HCT116 (cell line): ENCODE data around the gene CERS4. TPM values are rescaled to one million over a fixed set of nuclear protein-coding genes. Genes with fewer than 3 reads are reported as not detected.
A peak's percentile ranks its signal among the peaks of the same experiment; 100 is the strongest.

Experiments used
- ATAC-seq: fragments of 200-7000 bp; cut with Tn5 transposase; 2 replicates; pipeline ENCODE4 v1.9.1; 2020; ENCODE audit warnings: mild to moderate bottlenecking, moderate library complexity
- Bru-seq: library from RNA; stranded (reverse); fragments of 400-500 nt; gene quantifications from one replicate; lab custom pipeline; 2021; lab: Mats Ljungman, UMichigan
- BruChase-seq, 2 experiments: library from RNA; stranded (reverse); fragments of 400-500 nt; gene quantifications; one replicate each; lab custom pipeline; 2021; lab: Mats Ljungman, UMichigan
- BruUV-seq: library from RNA; stranded (reverse); fragments of 400-500 nt; replicated peaks from 2 replicates; lab custom pipeline; 2021; lab: Mats Ljungman, UMichigan
- CTCF ChIA-PET: fragments of 300-600 bp; sonication (Branson Sonifier 250); formaldehyde crosslinking; loops from one replicate; lab custom pipeline; 2021; ENCODE audit warnings: antibody characterized with exemption; lab: Charles Lee
- POLR2A ChIA-PET: fragments of 300-600, 350-600 bp; sonication (Branson Sonifier 250); formaldehyde crosslinking; loops from one replicate; lab custom pipeline; 2021; ENCODE audit warnings: antibody characterized with exemption; lab: Charles Lee
- RAD21 ChIA-PET, 2 experiments: fragments of 300-600 bp; sonication (Branson Sonifier 250); formaldehyde crosslinking; loops; one replicate each; lab custom pipeline; 2023; ENCODE audit warnings: low total read pairs in 2 of 2; ENCODE audit not compliant: uncharacterized antibody in 2 of 2, unreplicated experiment in 2 of 2, low non-redundant PET in 1 of 2; lab: Charles Lee
- DNase-seq: peaks from one replicate; pipeline ENCODE4 v3.0.0-alpha.2; 2010; ENCODE audit warnings: low read depth, low spot score
- H2AFZ ChIP-seq: fragments of 200-600 bp; shearing (Covaris generic), sonication (generic); 2 replicates; pipeline ENCODE4 v1.6.1; 2017; ENCODE audit warnings: low read depth, mixed run types, mixed read lengths, antibody characterized with exemption, low read length; ENCODE audit not compliant: poor library complexity, severe bottlenecking
- H3K27ac ChIP-seq: 2 replicates; pipeline ENCODE4 v1.5.1; 2012; ENCODE audit warnings: low read depth, low read length
- H3K27me3 ChIP-seq: fragments of 200-600 bp; sonication (generic); 2 replicates; pipeline ENCODE4 v1.6.1; 2016; ENCODE audit warnings: mixed run types, low read length, mixed read lengths; ENCODE audit not compliant: insufficient read depth
- H3K36me3 ChIP-seq, 2 experiments: fragments of 200-500 bp in 1 of 2; fragments of 200-600 bp in 1 of 2; sonication (Bioruptor generic) in 1 of 2; sonication (generic) in 1 of 2; 2 replicates each; pipeline versions ENCODE4 v1.5.1 to v1.6.1; 2014 to 2016; ENCODE audit warnings: low read length in 2 of 2, inconsistent platforms in 1 of 2, mixed read lengths in 1 of 2, mixed run types in 1 of 2; ENCODE audit not compliant: insufficient read depth in 2 of 2, control insufficient read depth in 1 of 2
- H3K4me1 ChIP-seq, 2 experiments: fragments of 200-600 bp in 1 of 2; sonication (generic) in 1 of 2; 2 replicates each; pipeline versions ENCODE4 v1.5.1 to v1.6.1; 2012 to 2017; ENCODE audit warnings: low read length in 2 of 2, inconsistent platforms in 1 of 2, mild to moderate bottlenecking in 1 of 2, mixed read lengths in 1 of 2, mixed run types in 1 of 2, moderate library complexity in 1 of 2; ENCODE audit not compliant: insufficient read depth in 2 of 2, control insufficient read depth in 1 of 2
- H3K4me2 ChIP-seq: fragments of 200-600 bp; sonication (generic); 2 replicates; pipeline ENCODE4 v1.6.1; 2017; ENCODE audit warnings: mixed run types, low read length, mixed read lengths
- H3K4me3 ChIP-seq, 2 experiments: fragments of 200-600 bp in 1 of 2; sonication (generic) in 1 of 2; replicated peaks in 1 of 2; 2 replicates each; pipeline ENCODE4 v1.5.1; 2011 to 2016; ENCODE audit warnings: low read length in 2 of 2, control low read depth in 1 of 2, low read depth in 1 of 2, mild to moderate bottlenecking in 1 of 2, mixed read lengths in 1 of 2, mixed run types in 1 of 2
- H3K79me2 ChIP-seq: fragments of 200-600 bp; sonication (generic); 2 replicates; pipeline ENCODE4 v1.6.1; 2017; ENCODE audit warnings: mild to moderate bottlenecking, mixed run types, low read length, moderate library complexity, mixed read lengths; ENCODE audit not compliant: insufficient read depth
- H3K9ac ChIP-seq: fragments of 200-600 bp; sonication (generic); 2 replicates; pipeline ENCODE4 v1.6.1; 2016; ENCODE audit warnings: low read length, mixed read lengths
- H3K9me2 ChIP-seq: fragments of 200-600 bp; sonication (generic), shearing (Covaris generic); 2 replicates; pipeline ENCODE4 v1.6.1; 2017; ENCODE audit warnings: mixed run types, mild to moderate bottlenecking, moderate library complexity; ENCODE audit not compliant: insufficient read depth
- H3K9me3 ChIP-seq, 2 experiments: fragments of 200-500 bp in 1 of 2; fragments of 200-600 bp in 1 of 2; sonication (Bioruptor generic) in 1 of 2; sonication (generic) in 1 of 2; 2 replicates each; pipeline ENCODE4 v1.6.1; 2014 to 2017; ENCODE audit warnings: low read length in 2 of 2, mixed read lengths in 2 of 2, inconsistent platforms in 1 of 2, low read depth in 1 of 2, mild to moderate bottlenecking in 1 of 2, mixed run types in 1 of 2, moderate library complexity in 1 of 2; ENCODE audit not compliant: control insufficient read depth in 1 of 2, insufficient read depth in 1 of 2
- H4K20me1 ChIP-seq: fragments of 200-600 bp; sonication (generic), shearing (Covaris generic); 2 replicates; pipeline ENCODE4 v1.6.1; 2017; ENCODE audit warnings: mixed run types, mild to moderate bottlenecking, moderate library complexity; ENCODE audit not compliant: insufficient read depth
- ELF1 ChIP-seq: IDR thresholded peaks from 2 replicates; pipeline ENCODE4 v1.6.1; 2012; ENCODE audit warnings: low read depth, borderline replicate concordance
- EZH2phosphoT487 ChIP-seq: fragments of 200-600 bp; IDR thresholded peaks from 2 replicates; pipeline ENCODE4 v1.6.1; 2018; ENCODE audit warnings: antibody characterized with exemption, borderline replicate concordance
- POLR2A ChIP-seq: IDR thresholded peaks from 2 replicates; pipeline ENCODE4 v1.7.0; 2011; ENCODE audit warnings: borderline replicate concordance; ENCODE audit not compliant: insufficient read depth, insufficient read length; ENCODE audit errors: extremely low read depth
- TCF7L2 ChIP-seq: IDR thresholded peaks from 2 replicates; pipeline ENCODE4 v1.7.0; 2011; ENCODE audit warnings: borderline replicate concordance, inconsistent platforms; ENCODE audit not compliant: insufficient read depth, insufficient read length; ENCODE audit errors: extremely low read depth
- intact Hi-C: fragments of 100-400 bp; cut with micrococcal nuclease; formaldehyde crosslinking; loops from 2 replicates; pipeline ENCODE4 v1.10.0; 2022
- long read RNA-seq: library from polyadenylated mRNA; unstranded; transcript quantifications from one replicate; pipeline ENCODE4 v2.0.0, GENCODE V29; 2021; ENCODE audit not compliant: unreplicated experiment
- polyA plus RNA-seq: library from polyadenylated mRNA; unstranded; fragments of >200 nt; gene quantifications from 2 replicates; pipeline ENCODE4 v1.2.1, GENCODE V29; 2012; ENCODE audit warnings: missing spikeins
- total RNA-seq: library from RNA; stranded (reverse); gene quantifications from one replicate; pipeline ENCODE4 v1.2.1, GENCODE V29; 2021; ENCODE audit not compliant: unreplicated experiment

Gene CERS4
- total RNA-seq (26.0 TPM), Bru-seq, nascent RNA (percentile 55 among the genes with signal in this experiment), BruChase-seq, experiment 1, labeled RNA remaining after a 6-hour chase (percentile 56 among the genes with signal in this experiment), BruChase-seq, experiment 2, labeled RNA remaining after a 2-hour chase (percentile 61 among the genes with signal in this experiment)
- 16.5 and 17.7 TPM in 2 replicates for polyA plus RNA-seq
- long read RNA-seq, transcript CERS4-201 (12 exons, 1,797 nt) = major isoform, 5 of 22 reads
- long read RNA-seq, partial matches to known transcripts = 0 of 22 reads
- long read RNA-seq, other reads (novel, unspliced or antisense) = 14 of 22 reads

DNA sequence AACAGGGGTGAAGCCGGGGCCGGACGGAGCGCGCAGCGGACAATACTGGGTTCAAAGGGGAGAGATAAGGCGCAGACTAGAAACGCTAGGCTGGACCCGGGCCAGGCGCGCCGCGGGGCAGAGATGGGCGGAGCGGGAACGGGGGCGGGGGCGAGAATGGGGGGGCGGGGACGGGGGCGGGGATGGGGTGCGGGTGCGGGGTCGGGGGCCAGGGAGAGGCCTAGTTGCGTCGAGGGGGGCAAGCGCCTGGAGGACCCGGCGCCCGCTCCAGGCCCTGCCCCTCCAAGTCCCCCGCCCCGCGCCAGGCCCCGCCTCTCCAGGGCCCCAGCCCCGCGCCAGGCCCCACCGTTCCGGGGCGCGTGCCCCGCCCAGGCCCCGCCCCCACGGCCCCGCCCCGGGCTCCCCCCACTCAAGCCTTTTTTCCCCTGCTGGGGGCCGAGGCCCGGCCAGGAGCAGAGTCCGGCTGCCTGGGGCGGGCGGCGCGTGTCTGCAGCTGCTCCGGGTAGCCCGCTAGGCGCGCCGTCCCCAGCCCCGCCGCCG is at the start of gene CERS4:
CERS4 (plus strand) TSS at position 449 of the 540 bp plus-strand sequence. CDS start 41,707 bp downstream, outside the sequence.
- DNase-seq (no peak), ATAC-seq (peak; percentile 85)
- Histone ChIP-seq H3K4me1 (peaks cover 33 to 44% of the 10 kb centered on the region in 2 experiments), H3K9me2 (no peaks in the 10 kb centered on the region), H3K9ac (peak within 1 kb of the TSS; percentile 77), H3K9me3 (no peaks in the 10 kb centered on the region), H3K4me3 (peak within 1 kb of the TSS; percentile 81 to 85), H3K79me2 (peaks cover 15% of the 10 kb centered on the region; the same call in 1 of the 2 replicates), H3K27ac (peak within 1 kb of the TSS; percentile 70), H4K20me1 (no peaks in the 10 kb centered on the region), H3K4me2 (peak within 1 kb of the TSS; percentile 91), H2AFZ (peak within 1 kb of the TSS; percentile 46), H3K27me3 (no peaks in the 10 kb centered on the region)
- ChIA-PET RAD21 (interaction anchor here in 1 of 2 experiments (0.6 kb wide), 1 partner anchor 28 kb away, joined by 4 read pairs; no protein-coding TSS in a partner anchor), CTCF (no interaction called here), POLR2A (no interaction called here)
- BruUV-seq = no TSS peak
- TF ChIP-seq ELF1 (no peak), TCF7L2 (peak; percentile 55)
- TF ChIP-seq, all 23 proteins: peak for 1
- H3K36me3 ChIP-seq = no peaks in the 10 kb centered on the region
- intact Hi-C loops = no loop called here

DNA sequence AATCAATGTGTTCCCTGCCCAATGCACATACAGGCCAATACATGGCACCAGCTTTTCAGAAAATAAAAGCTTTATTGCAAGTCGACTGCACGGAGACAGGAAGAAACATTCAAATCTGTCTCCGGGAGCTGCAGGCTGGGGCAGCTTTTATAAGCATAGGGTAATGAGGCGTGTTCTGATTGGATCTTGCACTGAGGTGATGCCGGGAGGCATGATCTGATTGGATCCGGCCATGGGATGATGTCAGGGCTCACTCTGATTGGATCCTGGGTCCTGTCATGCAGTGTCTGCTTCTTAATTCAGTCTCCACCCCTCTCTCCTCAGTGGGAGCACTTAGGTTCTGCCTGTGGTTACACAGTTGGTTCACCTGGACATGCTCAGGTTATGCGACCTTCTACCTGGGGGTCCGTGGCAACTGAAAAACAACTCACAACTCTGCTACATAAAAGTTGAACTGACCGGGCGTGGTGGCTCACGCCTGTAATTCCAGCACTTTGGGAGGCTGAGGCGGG is 48.0 kb upstream of the CERS4 start:
- peak overlapping the region; percentile 60 for H3K27ac ChIP-seq
- H3K27me3 ChIP-seq = no peaks in the 10 kb centered on the region
- peak overlapping the region; percentile 35; the same call in 1 of the 2 replicates for H3K4me2 ChIP-seq
- ChIA-PET CTCF (no interaction called here), RAD21 (no interaction called here), POLR2A (interaction anchor here (0.6 kb wide), 1 partner anchor 12 kb away, joined by 3 read pairs; no protein-coding TSS in a partner anchor)
- intact Hi-C loops = no loop called here
- H3K9ac ChIP-seq = no peak overlapping the region
- BruUV-seq = no TSS peak
- peak; percentile 87 for ATAC-seq
- H3K79me2 ChIP-seq = no peaks in the 10 kb centered on the region
- no peak overlapping the region for H2AFZ ChIP-seq
- H3K9me3 ChIP-seq = no peaks in the 10 kb centered on the region
- no peaks in the 10 kb centered on the region for H3K9me2 ChIP-seq
- TF ChIP-seq EZH2phosphoT487 = no peak
- peak; percentile 90 for TF ChIP-seq POLR2A
- no peak overlapping the region for H3K4me3 ChIP-seq
- no peaks in the 10 kb centered on the region for H4K20me1 ChIP-seq
- H3K4me1 ChIP-seq = peaks cover 10 to 11% of the 10 kb centered on the region in 2 experiments
- no peaks in the 10 kb centered on the region for H3K36me3 ChIP-seq
- DNase-seq = peak; percentile 48
